Activated naive CD4-positive, alpha-beta T cell treated with anti-CD3 and anti-CD28 coated beads, Interleukin-2, amount 10 ng/mL, durations not matched to agents 5 hours and 36 hours (primary cell): Measurements from ENCODE around the gene SLC8A3. TPM values are rescaled to one million over a fixed set of nuclear protein-coding genes. Genes with fewer than 3 reads are reported as not detected.

Experiments
- total RNA-seq, 2 experiments: library from RNA; stranded (reverse); gene quantifications; one replicate each; pipeline ENCODE4 v1.2.3, GENCODE V29; 2021

The SLC8A3 gene
- total RNA-seq: under 1 TPM; 0.08 to 0.10 TPM

GRCh38 chr14:70188659-70189455 is at the start of gene SLC8A3:
Gene SLC8A3, minus strand, starts transcription at chr14:70188951. Its CDS starts 20,529 bp downstream, at chr14:70168422.

Other genes starting within 250 kb of the SLC8A3 start
- gene COX16, start 170.7 kb upstream of the SLC8A3 start, total RNA-seq: 10 to 100 TPM; 37.0 to 37.7 TPM
- 10 to 100 TPM; 12.3 to 12.9 TPM for gene SYNJ2BP, start 228.1 kb upstream of the SLC8A3 start, total RNA-seq